Middle frontal gyrus (tissue), 1 donor: Measurements from ENCODE around the gene NCK2.

Source experiments
- DNase-seq: peaks from one replicate; pipeline ENCODE4 v3.0.0-alpha.2; 2015; ENCODE audit warnings: low spot score; ENCODE audit errors: extremely low spot score

NCK2 gene

DNA sequence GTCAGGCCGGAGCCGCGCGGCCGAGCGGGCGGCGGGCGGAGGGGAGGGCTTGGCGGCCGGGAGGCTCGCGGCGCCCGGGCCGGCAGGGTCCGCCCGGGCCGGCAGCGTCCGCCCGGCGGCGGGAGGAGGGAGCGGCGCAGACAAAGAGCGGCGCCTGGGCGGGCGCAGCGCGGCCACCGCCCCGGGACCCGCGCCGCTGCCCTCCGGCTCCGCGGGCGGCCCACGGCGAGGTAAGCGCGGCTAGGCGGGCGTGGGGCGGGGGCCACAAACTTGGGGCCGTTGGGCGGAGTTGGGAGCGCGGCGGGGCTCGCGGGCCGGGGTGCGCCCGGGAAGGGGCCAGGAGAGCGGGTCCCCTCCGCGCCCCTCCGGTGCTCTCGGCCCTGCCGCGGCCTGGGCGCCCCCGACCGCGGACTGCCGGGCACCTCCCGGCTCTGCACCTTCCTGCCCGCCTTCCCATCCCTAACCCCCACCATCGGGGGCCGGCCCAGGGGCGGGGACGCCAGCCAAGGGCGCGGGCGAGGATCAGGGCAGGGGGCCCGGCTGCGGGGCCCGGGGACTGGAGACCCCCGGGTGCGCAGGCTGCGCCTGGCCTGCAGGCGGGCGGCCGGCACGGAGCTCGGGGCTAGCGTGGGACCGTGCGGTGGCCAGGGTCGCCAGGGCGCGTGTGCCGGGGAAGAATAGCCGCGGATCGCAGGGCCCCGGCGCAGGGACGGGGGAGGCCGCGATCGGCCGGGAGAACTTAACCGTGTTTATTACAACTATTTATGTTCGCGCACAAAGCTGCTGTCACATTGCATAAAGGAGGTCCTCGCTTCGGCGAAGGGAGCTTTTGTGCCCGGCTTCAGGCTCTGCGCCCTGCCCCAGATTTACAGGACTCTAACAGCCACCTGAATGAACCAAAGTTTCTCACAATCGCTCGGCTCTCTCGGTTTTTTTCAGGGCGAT lies at the start of gene NCK2:
NCK2 (plus strand) TSS at position 4 of the 945 bp plus-strand sequence. CDS start 110,152 bp downstream, outside the sequence.
- DNase-seq = no peak

DNA sequence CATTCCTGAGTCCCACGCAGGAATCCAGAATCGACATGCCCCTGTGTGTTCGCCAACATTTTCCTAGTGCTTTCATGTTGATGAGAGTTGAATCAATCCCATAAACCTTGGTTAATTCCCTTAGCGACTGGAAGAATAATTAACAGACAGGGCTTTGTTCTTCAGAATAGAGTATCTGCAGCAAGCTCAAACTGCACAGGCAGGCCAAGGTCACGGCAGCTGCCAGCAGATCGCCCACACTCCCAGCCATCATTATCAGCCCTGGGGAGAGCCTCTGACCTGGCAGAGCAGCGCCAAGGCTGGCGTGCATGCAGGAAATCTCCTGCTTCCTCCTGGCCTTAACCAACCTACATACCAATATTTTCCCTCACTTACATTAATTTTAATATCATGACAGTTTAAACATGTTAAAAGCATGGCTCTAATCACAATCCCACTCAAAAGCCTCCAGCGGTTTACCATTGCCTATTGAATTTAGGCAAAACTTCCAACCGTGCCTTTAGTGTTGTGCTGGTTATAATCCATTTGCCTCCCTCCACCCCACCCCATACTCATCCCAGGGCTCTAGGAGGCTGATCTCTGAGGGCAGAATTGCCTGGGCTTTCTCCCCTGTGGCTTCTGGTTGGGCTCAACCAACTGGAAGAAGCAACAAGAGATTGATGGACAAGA lies 46.8 kb upstream of the NCK2 start:
- no peak for DNase-seq

DNA sequence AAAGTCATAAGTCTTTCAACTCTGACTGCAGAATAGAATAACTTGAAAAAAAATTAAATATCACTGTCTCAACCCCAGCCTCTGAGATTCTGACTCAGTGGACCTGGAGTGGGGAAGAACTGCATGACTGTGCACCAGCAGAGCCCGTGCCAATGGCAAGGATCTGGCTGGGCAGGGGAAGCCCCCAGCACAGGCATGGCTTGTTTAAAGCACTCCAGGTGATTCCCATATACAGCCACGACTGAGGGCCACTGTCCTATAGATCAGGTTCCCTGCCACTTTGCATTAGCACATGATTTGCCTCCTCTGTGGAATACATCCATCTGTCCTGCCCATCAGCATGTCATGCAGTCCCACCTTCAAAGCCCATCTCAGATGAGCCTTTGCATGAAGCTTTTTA lies 45.9 kb upstream of the NCK2 start:
- no peak for DNase-seq

DNA sequence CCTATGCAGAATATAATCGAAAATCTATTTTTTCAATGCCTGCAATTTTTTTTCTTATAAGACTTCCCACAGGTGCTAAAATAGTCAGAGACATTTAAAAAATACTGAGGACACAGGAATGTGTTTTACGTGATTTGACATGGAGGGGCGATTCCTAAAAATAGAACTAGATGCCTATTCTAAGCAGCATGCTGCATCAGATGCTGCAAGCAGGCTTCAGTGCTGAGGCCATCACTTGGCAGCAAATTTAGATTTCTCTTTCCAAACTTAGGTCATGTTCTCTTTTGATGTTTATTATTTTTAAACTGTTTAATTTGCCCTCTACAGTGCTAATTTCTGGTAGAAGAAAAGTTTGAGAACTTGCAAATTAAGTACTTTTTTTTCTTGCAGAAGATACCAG lies 43.7 kb upstream of the NCK2 start:
- DNase-seq = no peak

DNA sequence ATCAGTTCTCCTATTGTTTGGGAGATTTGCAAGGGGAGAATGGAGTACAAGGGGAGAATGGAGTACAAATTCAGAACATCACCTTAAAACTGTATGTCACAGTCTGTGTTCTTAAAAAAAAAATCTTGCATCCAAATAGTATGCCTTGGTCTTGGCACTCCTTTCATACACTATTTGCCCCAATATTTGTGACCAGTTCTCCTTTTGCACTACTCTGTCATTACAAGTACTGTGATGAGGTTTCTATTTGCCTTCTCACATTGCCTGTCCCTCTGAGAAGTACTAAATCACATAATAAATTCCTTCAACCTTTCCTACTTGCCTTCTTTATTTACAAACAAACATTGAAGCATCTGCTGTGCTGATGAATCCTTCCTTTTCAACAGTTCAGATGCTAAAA lies 36.0 kb upstream of the NCK2 start:
- DNase-seq = no peak

DNA sequence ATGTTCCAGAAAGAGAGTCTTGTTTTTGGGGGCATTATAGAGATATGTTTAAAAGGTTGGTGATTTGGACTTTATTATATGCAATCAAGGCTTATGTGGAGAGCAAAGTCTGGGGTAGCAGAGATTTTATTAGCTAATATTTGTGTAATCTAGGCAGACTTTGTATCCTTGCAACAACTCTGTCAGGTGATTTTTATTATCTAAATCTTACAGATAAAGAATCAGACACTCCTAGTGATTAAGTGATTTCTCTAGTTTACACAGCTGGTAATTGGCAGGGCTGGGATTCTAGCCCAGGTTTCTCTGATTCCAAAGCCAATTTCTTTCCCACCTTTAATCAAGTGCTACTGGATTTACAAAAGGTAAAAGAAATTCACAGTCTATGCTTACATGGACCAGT lies 33.3 kb upstream of the NCK2 start:
- DNase-seq = no peak

DNA sequence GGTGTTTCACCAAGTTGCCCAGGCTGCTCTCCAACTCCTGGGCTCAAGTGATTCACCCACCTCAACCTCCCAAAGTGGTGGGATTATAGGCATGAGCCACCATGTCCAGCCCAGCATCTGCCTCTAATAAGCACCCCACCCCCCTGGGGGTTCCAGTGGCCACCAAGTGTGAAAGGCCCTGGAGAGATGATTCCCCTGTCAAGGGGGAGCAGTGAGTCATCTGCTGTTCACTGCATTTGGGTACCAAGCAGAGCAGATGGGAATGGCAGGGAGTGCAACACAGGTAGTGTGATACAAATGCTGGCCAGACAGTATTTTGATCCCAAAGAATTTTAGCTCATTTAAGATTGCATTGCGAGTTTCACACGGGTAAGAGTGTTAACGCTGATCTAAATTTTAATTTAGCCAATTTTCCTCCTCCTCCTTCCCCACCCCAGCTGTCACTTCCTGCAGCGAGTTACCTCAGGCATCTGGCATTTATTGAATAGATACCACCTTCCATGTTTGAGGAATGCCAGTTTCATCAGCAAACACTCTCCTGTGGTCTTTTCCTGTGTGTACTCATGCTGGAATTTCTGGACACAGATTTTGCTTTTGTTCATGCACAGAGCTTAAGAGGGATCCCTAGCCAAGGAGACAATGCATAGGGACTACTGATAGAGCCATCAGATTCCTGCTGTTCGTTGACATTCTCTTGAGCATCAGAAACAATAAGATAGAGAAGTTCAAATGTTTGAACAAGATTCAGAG lies 32.4 kb upstream of the NCK2 start:
- no peak for DNase-seq

DNA sequence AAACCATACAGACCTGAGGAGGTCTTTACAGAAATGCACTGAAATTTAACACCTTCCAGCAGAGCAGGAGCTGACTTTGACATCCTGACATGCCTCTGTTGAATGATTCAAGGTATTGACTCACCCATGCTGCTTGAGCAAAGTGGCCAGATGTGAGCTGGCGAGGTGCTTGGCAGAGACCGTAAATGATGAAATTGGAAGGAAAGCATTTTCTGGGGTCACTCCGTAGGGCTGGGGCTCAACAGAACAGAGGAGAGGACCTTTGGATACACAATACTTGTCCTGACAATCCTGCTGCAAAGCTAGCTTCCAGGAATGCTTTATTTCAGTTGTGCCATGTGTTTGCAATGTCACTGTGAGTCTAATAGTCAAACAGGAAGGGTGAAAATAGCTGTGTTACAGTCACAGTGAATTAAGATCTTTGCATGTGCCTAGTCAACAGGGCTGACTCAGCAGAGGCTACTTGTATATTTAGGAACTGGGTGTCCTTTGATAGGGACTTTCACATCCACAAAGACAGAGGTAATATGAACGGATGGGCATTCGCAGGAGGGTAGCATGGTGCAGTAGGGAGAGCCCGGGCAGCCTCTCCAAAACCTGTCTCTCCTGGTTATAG lies 31.6 kb upstream of the NCK2 start:
- no peak for DNase-seq

DNA sequence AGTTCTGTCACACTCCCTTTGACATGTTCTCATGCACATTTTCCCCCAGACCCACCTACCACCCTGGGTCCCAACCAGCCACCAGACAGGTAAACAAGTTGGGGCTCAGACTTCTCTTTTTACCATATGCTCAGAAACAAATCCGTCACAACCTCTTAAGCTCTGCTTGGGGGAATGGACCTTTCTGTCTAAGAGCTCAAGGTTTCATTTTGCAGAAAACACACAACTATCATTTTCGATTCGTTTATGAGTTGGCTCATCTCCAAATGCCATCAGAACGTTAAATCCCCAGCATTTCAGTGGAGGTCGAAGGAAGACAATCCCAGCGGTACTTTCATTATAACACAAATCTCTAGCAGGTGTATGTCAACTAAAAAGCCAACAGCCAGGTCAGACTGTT lies 30.6 kb upstream of the NCK2 start:
- DNase-seq = no peak

DNA sequence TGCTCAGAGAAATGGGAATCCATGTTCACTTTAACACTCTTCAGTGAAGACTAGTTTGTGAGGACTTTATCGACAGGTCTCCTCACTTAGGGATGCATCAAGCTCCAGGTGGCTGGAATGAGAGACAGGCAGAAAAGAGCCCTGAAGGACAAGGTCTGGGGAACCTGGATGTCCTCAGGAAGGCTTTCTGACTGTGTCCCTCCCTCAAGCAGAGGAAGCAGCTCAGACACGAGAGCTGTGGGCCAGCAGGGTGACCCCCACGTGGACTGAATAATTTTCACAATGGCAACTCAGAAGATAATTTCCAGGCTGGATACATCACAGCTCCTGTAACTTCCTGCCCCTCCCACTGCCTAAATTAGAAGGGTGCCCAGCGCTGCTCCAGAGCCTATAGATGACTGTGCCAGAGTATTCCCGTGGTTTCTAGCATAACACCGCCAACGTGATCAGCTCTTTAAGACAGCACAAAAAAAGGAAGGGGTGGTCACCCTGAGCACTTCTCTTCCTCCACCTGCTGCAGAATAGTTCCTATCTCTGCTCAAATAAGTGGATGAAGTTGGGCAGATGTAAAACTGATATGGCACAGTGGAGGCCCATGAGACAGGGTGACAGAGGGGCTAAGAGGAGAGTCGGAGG lies 25.7 kb upstream of the NCK2 start:
- DNase-seq = no peak

DNA sequence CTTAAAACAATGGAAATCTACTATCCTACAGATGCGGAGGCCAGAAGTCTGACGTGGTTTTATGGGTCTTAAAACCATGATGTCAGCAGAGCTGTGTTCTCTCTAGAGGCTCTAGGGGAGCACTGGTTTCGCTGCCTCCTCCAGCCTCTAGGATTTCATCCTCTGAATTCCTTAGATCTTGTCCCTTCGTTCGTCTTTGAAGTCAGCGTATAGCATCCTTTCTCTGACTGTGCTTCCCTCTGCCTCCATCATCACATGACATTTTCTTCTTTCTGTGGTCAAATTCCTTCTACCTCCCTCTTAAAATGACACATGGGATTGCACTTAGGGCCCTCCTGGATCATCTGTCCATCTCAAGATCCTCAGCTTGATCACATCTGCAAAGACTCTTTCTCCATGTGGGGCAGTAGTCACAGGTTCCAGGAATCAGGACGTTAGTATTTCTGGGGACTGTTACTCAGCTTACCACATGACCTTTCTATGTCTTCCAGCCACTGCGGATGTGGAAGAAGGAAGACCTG lies 22.7 kb upstream of the NCK2 start:
- DNase-seq = no peak

DNA sequence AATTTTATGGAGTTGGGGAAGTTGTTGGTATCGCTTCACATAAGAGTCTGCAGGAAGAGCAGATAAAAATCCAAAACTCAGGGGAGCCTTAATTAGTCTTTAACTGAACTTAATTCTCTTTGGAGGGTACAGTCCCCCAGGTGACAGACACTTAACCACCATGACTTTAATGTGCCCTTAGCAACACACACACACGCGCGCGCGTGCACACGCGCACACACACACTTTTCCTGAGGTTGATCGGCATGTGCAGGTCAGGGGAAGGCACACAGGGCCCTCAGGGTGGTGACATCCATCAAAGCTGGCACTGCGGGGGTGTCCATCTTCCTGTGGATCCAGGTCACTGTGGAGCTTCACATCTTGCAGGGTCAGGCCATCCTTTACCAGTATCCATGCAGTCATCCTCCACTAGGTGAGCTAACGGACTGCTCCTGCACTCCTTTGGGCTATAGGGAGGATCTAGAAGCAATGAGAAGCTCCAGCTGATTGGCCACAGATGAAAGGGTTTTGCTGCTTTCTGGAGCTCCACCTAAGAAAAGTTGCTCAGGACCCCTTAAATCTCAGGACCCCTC lies 21.9 kb upstream of the NCK2 start:
- DNase-seq = no peak

DNA sequence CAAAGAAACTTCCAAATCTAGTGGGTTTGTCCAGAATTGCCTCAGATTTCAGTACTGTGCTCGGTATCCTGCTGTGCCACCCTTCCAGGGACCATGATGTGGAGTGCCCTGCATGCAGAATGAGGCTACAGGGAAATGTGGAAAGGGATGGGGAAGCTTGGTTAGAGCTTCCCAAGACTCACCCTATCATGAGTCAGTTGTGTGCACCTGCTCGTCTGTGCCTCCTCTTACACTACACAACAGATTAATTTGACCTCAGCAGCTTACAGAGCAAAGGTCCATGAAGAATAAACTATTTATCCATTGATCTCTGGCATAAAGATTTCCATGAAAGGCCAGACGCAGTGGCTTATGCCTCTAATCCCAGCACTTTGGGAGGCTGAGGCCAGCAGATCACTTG lies 21.3 kb upstream of the NCK2 start:
- no peak for DNase-seq

DNA sequence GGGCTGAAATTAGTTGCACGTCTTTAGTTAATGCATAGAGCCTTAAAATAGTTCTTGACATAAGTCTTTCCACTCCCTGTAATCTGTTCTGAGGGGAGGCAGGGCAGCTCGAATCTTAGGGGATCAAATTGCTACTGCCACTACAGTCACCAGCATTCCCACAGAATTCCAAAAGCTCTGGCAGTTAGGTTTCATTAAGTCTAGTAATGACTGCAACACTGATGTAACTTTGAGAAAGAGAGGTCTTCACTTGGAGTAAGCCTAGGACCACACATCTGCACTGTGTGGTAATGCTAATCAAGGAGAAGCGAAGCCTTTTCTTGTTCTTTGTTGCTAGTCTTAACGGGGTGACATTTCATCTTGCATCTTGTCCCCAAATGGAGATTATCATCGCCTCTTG lies 19.3 kb upstream of the NCK2 start:
- DNase-seq = no peak

DNA sequence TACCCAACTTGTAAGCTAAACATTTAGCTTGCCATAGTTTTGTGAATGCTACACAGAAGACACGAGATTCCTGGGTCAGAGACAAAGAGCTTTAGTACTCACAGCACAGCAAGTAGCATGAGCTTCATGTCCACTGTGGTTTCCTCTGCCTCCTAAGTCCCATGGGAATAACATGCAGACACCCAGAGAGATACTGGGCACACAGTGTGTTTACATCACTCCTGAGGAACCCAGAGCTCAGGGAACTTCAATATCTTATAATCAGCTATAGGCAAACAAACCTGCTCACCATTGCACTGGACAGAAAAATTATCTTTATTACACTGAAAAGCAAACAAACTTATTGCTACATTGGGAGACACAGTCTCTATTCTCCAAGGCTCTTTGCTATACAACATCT lies 14.5 kb upstream of the NCK2 start:
- DNase-seq = no peak

DNA sequence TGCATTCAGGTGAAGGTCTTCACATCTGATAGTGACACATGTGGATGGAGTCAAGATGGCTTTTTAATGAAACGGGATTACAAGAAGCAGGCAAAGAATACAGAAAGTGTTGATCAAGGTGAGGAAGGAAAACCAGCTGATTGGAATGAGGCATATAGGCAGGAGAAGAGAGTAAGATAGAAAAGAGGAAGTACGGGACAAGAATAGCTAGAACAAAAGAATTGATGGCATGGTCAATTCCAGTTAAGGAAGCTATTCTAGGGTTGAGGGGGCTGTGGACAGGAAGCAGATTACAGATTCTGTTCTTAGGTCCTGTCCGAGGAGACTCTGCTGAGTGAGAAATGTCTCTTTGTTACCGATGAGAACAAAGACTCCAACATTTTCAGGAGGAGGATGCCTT lies 13.2 kb upstream of the NCK2 start:
- DNase-seq = no peak

DNA sequence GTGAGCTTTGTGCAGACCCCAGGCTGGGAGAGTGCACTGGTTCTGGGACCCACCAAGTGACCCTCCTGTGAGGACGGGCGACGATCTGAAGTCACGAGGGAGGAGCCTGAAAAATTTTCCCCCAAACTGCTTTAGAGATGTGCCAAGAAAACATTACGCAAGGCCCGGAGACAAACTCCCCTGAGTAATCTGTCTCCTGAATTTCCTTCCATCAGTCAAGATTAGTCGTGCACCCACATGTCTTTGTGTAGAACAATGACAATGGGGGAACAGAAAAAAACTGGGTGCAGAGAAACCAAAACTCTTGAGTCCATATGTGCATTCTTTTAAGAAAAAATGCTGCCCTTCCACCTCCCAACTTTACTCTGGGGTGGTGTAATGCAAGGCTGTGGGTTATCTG lies 12.6 kb upstream of the NCK2 start:
- no peak for DNase-seq

DNA sequence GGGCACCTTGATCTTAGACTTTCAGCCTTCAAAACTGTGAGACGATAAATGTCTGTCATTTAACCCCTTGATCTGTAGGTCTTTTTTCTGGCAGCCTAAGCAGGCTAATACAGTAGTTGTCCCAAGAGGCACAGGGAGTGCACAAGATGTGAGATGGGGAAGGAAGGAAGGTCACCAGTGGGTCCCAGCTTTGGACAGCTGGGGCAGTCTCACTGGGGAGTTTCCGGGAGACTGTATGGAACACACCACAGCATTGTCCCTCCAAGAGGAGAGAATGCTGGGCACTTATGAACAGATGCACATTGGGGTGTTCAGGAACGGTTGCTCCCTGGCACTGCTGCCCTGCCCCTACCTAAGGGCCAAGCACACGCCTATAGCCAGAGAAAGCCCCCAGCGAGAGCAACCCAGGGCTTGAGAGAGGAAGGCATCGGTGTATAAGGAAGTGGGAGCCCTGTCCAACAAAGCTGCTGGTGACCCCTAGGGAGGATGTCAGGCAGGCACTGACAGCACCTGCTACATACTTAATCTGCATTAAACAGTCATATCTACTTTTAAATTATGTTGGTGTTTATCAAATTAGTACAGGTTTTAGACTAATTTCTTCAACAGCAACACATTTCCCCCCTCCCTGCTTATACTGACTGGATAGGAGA lies 11.6 kb upstream of the NCK2 start:
- DNase-seq = no peak

DNA sequence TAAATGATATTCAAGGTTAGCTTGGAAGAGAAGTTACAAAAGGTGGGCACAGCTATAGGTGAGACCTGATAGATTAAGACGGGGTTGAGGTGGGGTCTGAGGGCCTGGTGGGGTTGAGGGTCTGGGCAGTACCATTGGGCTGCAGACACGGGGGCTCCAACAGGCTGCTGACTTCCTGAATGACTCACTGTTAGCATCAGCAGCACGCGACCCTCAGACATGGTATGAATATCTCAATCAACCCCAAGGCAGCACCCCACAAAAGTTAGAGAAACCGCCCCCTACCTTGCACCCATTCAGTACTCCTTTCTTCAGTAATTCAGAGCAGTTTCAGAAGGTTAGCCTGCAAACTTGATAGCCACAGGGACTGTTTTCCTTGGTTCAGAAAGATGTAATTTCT lies 10.8 kb upstream of the NCK2 start:
- no peak for DNase-seq
